ENCODE data around the gene APOBEC4. TPM values are rescaled to one million over a fixed set of nuclear protein-coding genes. Genes with fewer than 3 reads are reported as not detected.

Gene APOBEC4
- total and polyA plus RNA-seq, 4 donors = not detected

DNA sequence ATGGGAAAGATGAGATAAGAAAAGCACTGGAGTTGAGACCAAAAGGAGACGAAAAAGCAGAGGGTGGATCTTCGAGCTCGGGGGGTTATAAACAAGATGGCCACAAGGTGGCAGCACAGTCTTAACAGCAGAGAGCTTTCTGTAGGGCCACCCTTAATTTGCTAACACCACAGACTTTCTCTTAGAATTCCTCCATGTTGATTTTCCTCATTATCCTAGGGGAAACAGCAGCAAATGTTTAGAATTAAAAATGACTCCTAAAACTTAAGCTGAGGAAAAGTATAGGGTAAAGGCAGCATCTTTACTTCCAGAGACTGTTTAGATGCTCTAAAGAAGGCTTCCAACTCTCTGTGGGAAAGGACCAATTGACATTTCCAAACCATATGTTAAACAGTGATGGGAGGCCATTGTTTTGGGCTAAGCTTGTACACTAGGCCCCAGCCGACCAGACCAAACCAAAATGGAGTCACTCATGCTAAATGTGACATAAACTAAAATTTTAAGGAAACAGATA is 2.5 kb upstream of the APOBEC4 start:
- Histone ChIP-seq H3K4me1 (ENCODE audit: control insufficient read depth in 4 of 4, insufficient read depth in 4 of 4, low read length in 3 of 4) (peaks cover 0 to 5% (median under 1%) of the 10 kb centered on the region in 4 donors), H3K27ac (ENCODE audit: low read depth in 1 of 2, low read length in 2 of 2) (no peak overlapping the region), H3K9me3 (ENCODE audit: control insufficient read depth in 4 of 4, low read length in 3 of 4) (no peaks in the 10 kb centered on the region), H3K9ac (ENCODE audit: low read depth in 1 of 2, low read length in 2 of 2) (no peak overlapping the region), H3K27me3 (ENCODE audit: control insufficient read depth in 4 of 4, insufficient read depth in 4 of 4, low read length in 3 of 4) (no peaks in the 10 kb centered on the region), H3K4me3 (ENCODE audit: low read depth in 1 of 3, low read length in 3 of 3) (no peak overlapping the region), H3K36me3 (ENCODE audit: control insufficient read depth in 4 of 4, insufficient read depth in 3 of 4, low read depth in 1 of 4, low read length in 3 of 4) (no peaks in the 10 kb centered on the region)
- 10% methylated on average over 4 of the region's 4 CpGs for WGBS
- peak; percentile 96 to 97 for TF ChIP-seq RAD21 (IDR thresholded peaks at IDR 0.05)
- no peak for TF ChIP-seq SP1 (IDR thresholded peaks at IDR 0.05)
- TF ChIP-seq HNF4A (conservative IDR thresholded peaks at IDR 0.05) = no peak
- TF ChIP-seq RXRA (IDR thresholded peaks at IDR 0.05) = no peak
- peak; percentile 83 for TF ChIP-seq CTCF (IDR thresholded peaks at IDR 0.05; ENCODE audit: low read depth, low read length, missing input control)
- no peak for TF ChIP-seq ZBTB33 (IDR thresholded peaks at IDR 0.05)
- TF ChIP-seq, protein P1, sequence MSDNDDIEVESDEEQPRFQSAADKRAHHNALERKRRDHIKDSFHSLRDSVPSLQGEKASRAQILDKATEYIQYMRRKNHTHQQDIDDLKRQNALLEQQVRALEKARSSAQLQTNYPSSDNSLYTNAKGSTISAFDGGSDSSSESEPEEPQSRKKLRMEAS (IDR thresholded peaks at IDR 0.05) = no peak
- no peak for TF ChIP-seq REST (IDR thresholded peaks at IDR 0.05)
- TF ChIP-seq, protein P2, sequence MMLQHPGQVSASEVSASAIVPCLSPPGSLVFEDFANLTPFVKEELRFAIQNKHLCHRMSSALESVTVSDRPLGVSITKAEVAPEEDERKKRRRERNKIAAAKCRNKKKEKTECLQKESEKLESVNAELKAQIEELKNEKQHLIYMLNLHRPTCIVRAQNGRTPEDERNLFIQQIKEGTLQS (IDR thresholded peaks at IDR 0.05) = no peak
- no peak for TF ChIP-seq HNF4G (IDR thresholded peaks at IDR 0.05)
- TF ChIP-seq NR2F2 (IDR thresholded peaks at IDR 0.05) = no peak
- no peak for TF ChIP-seq FOXA1 (IDR thresholded peaks at IDR 0.05)
- TF ChIP-seq GABPA (IDR thresholded peaks at IDR 0.05 in 1 of 2, conservative IDR thresholded peaks at IDR 0.05 in 1 of 2) = no peak
- TF ChIP-seq YY1 (IDR thresholded peaks at IDR 0.05) = peak; percentile 66
- TF ChIP-seq FOXA2 (IDR thresholded peaks at IDR 0.05) = no peak
- TF ChIP-seq JUND (IDR thresholded peaks at IDR 0.05) = no peak
- TF ChIP-seq EGR1 (IDR thresholded peaks at IDR 0.05; ENCODE audit: low read depth in 2 of 2) = no peak
- TF ChIP-seq TAF1 (conservative IDR thresholded peaks at IDR 0.05) = no peak
- peak; percentile 73 for DNase-seq (ENCODE audit: low spot score)
